Measurements from ENCODE around the gene MYOZ3. TPM values are rescaled to one million over a fixed set of nuclear protein-coding genes. Genes with fewer than 3 reads are reported as not detected.

The MYOZ3 gene
- total and polyA plus RNA-seq, 10 of the 15 experiments (the other 5 are each of a cell fraction or from before 2014, with no cell fraction given) = 0.04 to 1.1 (median 0.10) TPM; not detected in 4

- no peak for TF ChIP-seq E4F1 (IDR thresholded peaks at IDR 0.05; ENCODE audit: borderline replicate concordance, partially characterized antibody)
- no peak for TF ChIP-seq SKIL (IDR thresholded peaks at IDR 0.05; ENCODE audit: low read depth, poor library complexity, severe bottlenecking)
- no peak for TF ChIP-seq MXI1 (IDR thresholded peaks at IDR 0.05; ENCODE audit: low read depth, low read length)
- no peak for TF ChIP-seq NFYB (IDR thresholded peaks at IDR 0.05; ENCODE audit: insufficient read depth, low read depth, low read length)
- no peak for TF ChIP-seq IRF4 (IDR thresholded peaks at IDR 0.05; ENCODE audit: low read depth, low read length)
- no peak for TF ChIP-seq IKZF2 (IDR thresholded peaks at IDR 0.05)
- 0 out of 2 replicates have a peak, but pooled peaks have one; percentile 26 for TF ChIP-seq RCOR1 (conservative IDR thresholded peaks at IDR 0.05; ENCODE audit: low read depth, low read length)
- no peak for TF ChIP-seq SP1 (IDR thresholded peaks at IDR 0.05; ENCODE audit: low read depth, low read length)
- no peak for TF ChIP-seq KLF5 (IDR thresholded peaks at IDR 0.05; ENCODE audit: partially characterized antibody)
- no peak for TF ChIP-seq BACH1 (IDR thresholded peaks at IDR 0.05; ENCODE audit: borderline replicate concordance)
- TF ChIP-seq HSF1 (IDR thresholded peaks at IDR 0.05; ENCODE audit: low read depth, low read length) = no peak
- no peak for TF ChIP-seq USF2 (IDR thresholded peaks at IDR 0.05; ENCODE audit: borderline replicate concordance, low read depth, low read length)
- no peak for TF ChIP-seq FOXM1 (IDR thresholded peaks at IDR 0.05; ENCODE audit: low read depth, low read length)
- TF ChIP-seq KDM1A (IDR thresholded peaks at IDR 0.05; ENCODE audit: borderline replicate concordance) = no peak
- no peak for TF ChIP-seq EED (IDR thresholded peaks at IDR 0.05; ENCODE audit: low read depth)
- TF ChIP-seq IKZF1 (conservative IDR thresholded peaks at IDR 0.05) = peak; percentile 63
- TF ChIP-seq TAF1 (IDR thresholded peaks at IDR 0.05; ENCODE audit: borderline replicate concordance, low read depth, low read length) = no peak
- no peak for TF ChIP-seq CBFB (IDR thresholded peaks at IDR 0.05; ENCODE audit: low read depth)
- no peak for TF ChIP-seq ZBTB11 (CRISPR knock-in tag; IDR thresholded peaks at IDR 0.05)
Observed at GRCh38 chr5:150656191-150657132, 4.6 kb upstream of the MYOZ3 start (continued).
